Neuron (in vitro differentiated cells): ENCODE measurements around the gene BLID.

ENCODE experiments used
- H2AFZ ChIP-seq: one replicate; pipeline ENCODE4 v1.6.1; 2013; ENCODE audit warnings: low read depth, mild to moderate bottlenecking, inconsistent platforms, low read length, moderate library complexity
- H3K27me3 ChIP-seq: one replicate; pipeline ENCODE4 v1.6.1; 2013; ENCODE audit warnings: low read length; ENCODE audit not compliant: insufficient read depth
- H3K36me3 ChIP-seq: one replicate; pipeline ENCODE4 v1.6.1; 2013; ENCODE audit warnings: low read length; ENCODE audit not compliant: insufficient read depth
- H3K4me1 ChIP-seq: one replicate; pipeline ENCODE4 v1.6.1; 2013; ENCODE audit warnings: low read length; ENCODE audit not compliant: insufficient read depth
- H3K4me3 ChIP-seq: 2 replicates; pipeline ENCODE4 v1.5.1; 2013; ENCODE audit warnings: mild to moderate bottlenecking, low read length, moderate library complexity
- H3K9me3 ChIP-seq: one replicate; pipeline ENCODE4 v1.6.1; 2013; ENCODE audit warnings: low read length

The BLID gene

DNA sequence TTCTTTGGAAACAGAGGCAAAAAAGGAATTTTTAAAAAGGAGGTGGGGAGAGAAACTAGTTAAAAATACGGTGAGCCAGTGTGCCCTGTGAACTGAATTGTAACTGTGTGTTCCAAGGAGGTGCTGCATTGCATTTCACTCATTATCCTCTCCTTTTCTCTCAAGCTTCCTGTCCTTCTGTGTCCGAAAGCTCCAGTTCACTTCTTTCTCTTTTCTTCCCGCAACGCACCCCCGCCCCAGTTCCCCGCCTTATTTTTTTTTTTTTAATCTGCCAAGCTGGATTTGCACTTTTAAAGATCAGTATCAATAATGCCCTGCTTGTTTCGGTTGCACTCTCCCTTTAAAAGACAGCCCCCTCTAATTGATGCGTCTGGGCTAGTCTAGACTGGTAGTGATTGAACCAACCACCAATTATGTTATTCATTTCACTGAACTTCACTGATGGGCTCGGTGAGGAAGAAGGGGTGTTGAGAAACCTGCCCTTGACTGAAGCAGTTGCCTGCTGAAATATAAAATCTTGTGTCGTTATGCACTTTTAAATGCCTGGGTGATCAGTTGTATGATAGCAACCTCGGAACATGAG lies 18.5 kb downstream of the BLID start:
- peaks cover 35% of the 10 kb centered on the region for H3K4me1 ChIP-seq
- no peaks in the 10 kb centered on the region for H3K36me3 ChIP-seq
- peaks cover 5% of the 10 kb centered on the region for H3K27me3 ChIP-seq
- H3K9me3 ChIP-seq: no peaks in the 10 kb centered on the region
- H3K4me3 ChIP-seq: peak overlapping the region; percentile 27
- H2AFZ ChIP-seq: peak overlapping the region; percentile 34

DNA sequence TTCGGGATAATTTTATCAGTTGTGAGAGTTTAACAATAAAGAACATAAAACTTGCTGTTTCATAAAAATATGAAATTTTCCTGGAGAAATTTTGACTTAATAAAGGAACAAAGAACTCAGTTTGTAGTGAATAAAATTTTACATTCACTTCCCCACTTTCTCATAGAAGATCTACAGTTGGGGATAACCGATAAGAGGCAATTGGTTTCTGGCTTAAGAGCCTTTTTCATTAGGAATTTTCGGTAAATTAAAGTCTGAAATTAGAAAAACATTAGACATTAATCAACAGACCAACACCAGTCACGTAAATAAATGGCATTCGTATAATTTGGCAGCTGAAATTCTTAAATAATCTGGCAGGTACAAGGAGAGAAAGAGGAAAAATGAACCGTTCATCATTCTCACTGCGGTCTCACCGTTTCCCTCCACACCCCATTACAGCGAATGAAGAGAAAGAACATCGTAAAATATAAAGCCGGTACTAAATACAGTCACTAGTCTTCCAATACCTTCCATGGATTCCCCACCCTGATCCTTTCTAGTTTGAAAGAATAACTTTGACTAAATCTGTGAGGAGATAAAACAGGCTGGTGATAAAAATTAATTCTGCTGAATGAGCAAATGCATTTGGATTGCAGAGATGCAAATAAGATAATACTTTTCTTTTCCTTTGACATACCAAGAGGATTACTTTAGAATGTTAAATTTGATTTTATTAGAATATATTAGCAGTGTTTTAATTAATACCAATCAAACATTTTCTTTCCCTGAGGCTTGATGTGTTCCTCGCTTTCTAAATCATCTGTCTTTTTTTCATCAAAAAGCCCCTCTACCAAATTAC lies 19.5 kb downstream of the BLID start:
- no peak overlapping the region for H3K4me3 ChIP-seq

DNA sequence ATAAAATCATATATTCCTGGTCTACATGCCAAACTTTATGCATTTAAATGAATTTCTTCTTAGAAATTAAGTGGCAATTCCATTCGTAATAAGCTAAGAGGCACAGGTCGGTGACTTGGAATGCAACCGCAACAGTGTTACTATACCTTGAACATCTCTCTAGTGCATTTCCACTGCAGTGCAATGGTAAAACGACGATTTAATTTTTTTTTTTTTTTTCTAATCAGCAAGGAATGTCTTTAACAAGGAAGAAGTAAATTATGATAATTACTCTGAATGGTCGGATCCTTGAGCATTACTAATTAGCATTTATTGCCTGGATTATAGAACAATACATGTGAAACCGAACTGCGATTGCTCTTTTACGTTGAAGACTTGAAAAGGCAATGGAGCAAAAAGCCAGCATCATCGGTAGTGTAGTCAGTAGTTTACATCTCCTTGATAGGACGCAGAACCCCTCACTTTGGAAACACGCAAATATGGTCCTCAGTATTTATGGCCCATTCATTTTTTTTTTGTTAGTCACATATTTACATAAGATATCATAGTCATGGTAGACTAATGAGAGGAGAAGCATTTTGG lies 20.2 kb downstream of the BLID start:
- Histone ChIP-seq H3K27me3 (peaks cover 5% of the 10 kb centered on the region), H3K4me3 (no peak overlapping the region), H3K4me1 (peaks cover 26% of the 10 kb centered on the region), H2AFZ (no peak overlapping the region), H3K9me3 (no peaks in the 10 kb centered on the region), H3K36me3 (no peaks in the 10 kb centered on the region)

More for the DNA sequence above, 19.5 kb downstream of the BLID start:
- Histone ChIP-seq H3K36me3 (no peaks in the 10 kb centered on the region), H3K4me1 (peaks cover 28% of the 10 kb centered on the region), H2AFZ (no peak overlapping the region), H3K27me3 (peaks cover 5% of the 10 kb centered on the region), H3K9me3 (no peaks in the 10 kb centered on the region)

DNA sequence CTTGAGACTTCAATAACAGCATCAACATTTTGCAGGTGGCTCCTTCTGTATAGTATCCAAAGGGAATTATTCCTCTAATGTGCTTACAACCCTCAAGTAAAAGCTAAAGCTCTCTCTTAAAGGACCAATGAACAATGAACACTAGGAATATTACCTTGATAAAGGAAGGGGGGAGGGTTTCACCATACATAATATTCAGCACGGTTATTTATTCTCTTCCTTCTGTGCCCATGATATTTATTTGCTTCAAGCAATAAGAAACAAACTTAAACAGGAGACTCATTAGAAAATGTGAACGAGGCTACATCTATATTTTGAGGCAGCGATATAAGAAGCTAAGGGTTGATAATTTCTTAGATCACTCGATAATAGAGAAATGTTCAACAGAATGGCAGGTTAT lies 21.2 kb downstream of the BLID start:
- no peaks in the 10 kb centered on the region for H3K36me3 ChIP-seq
- peaks cover 18% of the 10 kb centered on the region for H3K4me1 ChIP-seq
- no peak overlapping the region for H3K4me3 ChIP-seq

DNA sequence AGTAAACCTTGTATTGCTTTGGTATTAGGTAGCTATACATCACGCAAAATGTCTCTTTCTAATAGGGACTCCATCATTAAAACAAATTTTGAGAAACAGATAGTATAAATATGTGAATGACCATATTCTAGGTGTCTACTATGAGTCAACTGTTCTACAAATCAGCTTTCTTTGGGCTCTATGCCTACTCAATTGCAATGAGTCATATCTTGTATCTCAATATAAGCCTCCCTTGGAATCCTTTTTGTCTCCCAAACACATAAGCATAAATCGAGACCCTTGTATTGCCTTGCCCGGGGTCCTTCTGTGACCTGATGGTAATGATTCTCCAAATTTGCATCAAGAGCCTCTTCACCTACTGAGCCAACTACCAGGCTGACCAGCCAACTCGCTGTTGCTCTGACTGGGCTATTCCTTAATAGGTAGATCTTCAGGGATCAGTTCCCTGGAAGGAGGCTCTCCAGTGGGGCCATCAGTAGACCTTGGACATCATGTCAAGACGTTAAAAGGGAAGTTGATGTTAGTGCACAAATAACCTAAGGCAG lies 22.2 kb downstream of the BLID start:
- Histone ChIP-seq H3K27me3 (no peaks in the 10 kb centered on the region), H3K9me3 (no peaks in the 10 kb centered on the region), H3K36me3 (no peaks in the 10 kb centered on the region), H3K4me3 (no peak overlapping the region), H2AFZ (no peak overlapping the region), H3K4me1 (peaks cover 11% of the 10 kb centered on the region)

More for the DNA sequence above, 21.2 kb downstream of the BLID start:
- Histone ChIP-seq H2AFZ (no peak overlapping the region), H3K27me3 (peaks cover 5% of the 10 kb centered on the region), H3K9me3 (no peaks in the 10 kb centered on the region)

DNA sequence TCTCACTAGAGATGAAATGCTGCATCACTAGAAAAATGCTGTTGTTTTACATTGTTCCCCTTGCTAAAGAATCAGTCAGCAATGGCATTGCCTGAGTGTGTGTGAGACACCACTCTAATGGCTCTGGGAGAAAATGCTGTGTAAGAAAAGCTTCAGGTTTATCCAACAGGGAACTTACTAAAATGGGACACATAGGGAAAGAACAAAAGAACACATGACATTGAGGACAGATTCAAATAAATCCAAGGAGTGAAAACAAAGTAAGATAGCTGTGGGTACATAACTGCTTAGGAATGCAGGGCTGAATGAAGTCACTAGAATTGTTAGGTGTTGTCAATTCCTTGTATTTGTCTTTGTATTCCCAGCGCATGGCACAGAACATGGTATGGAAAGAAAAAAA lies 24.2 kb downstream of the BLID start:
- Histone ChIP-seq H2AFZ (no peak overlapping the region), H3K27me3 (no peaks in the 10 kb centered on the region), H3K4me3 (no peak overlapping the region), H3K9me3 (no peaks in the 10 kb centered on the region), H3K4me1 (no peaks in the 10 kb centered on the region), H3K36me3 (no peaks in the 10 kb centered on the region)

DNA sequence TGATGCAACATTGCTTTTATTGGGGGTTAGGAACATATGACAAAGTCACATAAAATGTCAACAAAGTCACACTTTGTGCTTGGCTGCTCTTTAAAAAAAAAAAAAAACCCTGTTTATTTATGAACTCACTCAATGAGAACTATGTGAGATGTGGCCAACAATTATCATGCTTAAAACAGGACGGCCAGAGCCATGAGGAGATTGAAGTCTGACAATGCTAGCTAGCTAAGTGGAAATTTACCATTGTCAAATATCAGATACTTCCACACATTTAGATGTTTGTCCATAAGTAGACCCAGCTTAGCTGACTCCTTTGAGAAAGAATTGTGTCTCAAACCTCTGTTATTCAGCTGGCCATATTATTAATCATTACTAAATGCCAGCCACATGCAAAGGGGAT lies 26.9 kb downstream of the BLID start:
- Histone ChIP-seq H3K9me3 (no peaks in the 10 kb centered on the region), H3K27me3 (no peaks in the 10 kb centered on the region), H2AFZ (no peak overlapping the region), H3K36me3 (no peaks in the 10 kb centered on the region), H3K4me1 (peaks cover 3% of the 10 kb centered on the region), H3K4me3 (no peak overlapping the region)

DNA sequence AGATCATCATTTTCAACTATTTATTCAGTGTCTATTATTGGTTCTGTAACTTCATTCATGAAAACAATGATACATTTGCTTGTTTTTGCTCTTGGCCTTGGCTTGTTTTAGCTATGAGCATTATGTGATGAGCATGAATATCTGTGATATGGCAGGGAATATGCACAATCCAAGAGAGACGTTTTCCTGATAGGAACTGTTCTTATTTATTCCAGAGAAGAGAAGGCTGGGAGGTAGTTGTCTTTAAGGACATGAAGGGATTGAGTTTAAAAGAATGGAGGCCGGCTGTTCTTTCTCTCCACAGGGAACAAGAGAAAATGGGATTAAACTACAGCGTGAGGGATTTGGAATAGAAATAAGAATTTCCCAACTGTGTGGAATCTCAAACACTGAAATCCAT lies 30.3 kb downstream of the BLID start:
- Histone ChIP-seq H3K9me3 (no peaks in the 10 kb centered on the region), H3K36me3 (no peaks in the 10 kb centered on the region), H2AFZ (no peak overlapping the region), H3K27me3 (no peaks in the 10 kb centered on the region), H3K4me3 (no peak overlapping the region), H3K4me1 (peaks cover 3% of the 10 kb centered on the region)

DNA sequence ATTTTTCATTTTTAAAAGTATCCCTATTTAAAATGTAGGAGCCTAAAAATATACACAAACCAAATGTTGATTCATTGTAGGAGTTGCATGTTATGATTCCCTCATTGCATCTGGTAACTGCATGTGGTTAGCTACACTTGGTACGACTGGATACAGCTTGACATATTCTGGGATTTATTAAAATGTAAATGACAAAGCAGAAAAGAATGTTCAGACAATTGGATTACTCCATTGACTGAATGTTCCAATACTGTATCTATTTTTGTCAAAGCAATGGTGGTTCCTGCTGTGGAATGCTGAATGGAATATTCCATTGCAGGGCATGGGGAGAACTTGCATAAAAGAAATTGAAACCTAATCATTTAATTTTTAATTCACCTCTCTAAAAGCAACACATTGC lies 30.8 kb downstream of the BLID start:
- Histone ChIP-seq H3K27me3 (no peaks in the 10 kb centered on the region), H3K36me3 (no peaks in the 10 kb centered on the region), H3K9me3 (no peaks in the 10 kb centered on the region), H3K4me3 (no peak overlapping the region), H2AFZ (no peak overlapping the region), H3K4me1 (peaks cover 3% of the 10 kb centered on the region)

DNA sequence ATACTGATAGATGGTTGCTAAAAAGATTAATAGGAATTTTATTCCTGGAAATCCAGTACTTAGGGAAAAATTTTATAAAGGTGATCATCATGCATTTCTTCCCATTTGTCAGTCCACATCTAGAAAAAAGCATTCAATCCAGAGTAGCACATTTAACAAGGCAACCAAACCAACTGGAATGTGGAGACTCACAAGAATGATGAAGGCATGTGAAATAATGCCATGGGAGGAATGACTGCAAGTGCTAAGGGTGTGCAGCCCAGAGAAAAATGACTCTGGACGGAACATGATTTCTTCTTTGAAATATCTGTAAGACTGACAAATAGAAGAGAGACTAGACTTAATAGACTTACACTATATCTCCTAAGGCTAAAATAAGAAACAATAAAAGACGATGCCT lies 33.8 kb downstream of the BLID start:
- no peaks in the 10 kb centered on the region for H3K36me3 ChIP-seq
- H3K27me3 ChIP-seq: no peaks in the 10 kb centered on the region
- peaks cover 3% of the 10 kb centered on the region for H3K4me1 ChIP-seq
- no peak overlapping the region for H2AFZ ChIP-seq
- H3K4me3 ChIP-seq: no peak overlapping the region
- no peaks in the 10 kb centered on the region for H3K9me3 ChIP-seq

DNA sequence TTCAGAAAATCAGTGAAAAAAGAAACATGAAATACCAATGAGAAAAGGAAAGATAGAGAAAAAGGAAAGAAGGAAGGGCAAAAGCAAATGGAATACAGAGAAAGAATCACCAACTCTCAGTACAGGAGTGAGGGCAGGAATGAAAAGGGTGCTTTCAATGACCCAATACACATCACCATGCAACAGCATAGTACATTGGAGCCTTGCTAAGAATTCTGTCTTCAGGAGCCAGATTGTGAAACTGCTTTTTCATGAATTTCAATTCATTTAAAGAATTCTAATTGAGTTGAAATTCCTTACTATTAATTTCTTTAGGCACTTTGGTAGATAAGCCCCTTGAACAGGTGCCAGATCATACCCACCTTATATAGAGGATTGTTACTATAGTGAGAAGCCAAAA lies 34.9 kb downstream of the BLID start:
- no peaks in the 10 kb centered on the region for H3K27me3 ChIP-seq
- H2AFZ ChIP-seq: no peak overlapping the region
- H3K4me1 ChIP-seq: peaks cover 3% of the 10 kb centered on the region
- no peak overlapping the region for H3K4me3 ChIP-seq
- no peaks in the 10 kb centered on the region for H3K36me3 ChIP-seq
- H3K9me3 ChIP-seq: no peaks in the 10 kb centered on the region

DNA sequence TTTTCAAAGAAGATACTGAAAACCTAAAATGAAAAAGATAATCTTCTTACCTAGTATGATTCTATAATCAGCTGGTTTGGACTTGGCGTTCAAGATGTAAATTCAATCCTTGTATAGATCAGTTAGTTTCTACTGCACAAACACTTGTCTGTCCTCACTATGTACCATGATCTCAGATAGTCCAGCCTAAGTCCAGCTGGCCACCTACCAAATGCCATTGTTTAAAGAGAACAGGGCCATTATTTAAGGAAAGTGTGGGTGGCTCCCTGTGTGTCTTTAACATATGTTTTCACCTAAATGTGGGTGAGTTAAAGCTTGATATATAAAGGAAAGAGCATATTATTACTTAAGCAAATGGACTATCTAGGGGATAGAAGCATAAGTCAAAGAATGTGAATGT lies 38.6 kb downstream of the BLID start:
- no peak overlapping the region for H2AFZ ChIP-seq
- H3K4me3 ChIP-seq: no peak overlapping the region
- H3K27me3 ChIP-seq: no peaks in the 10 kb centered on the region
- no peaks in the 10 kb centered on the region for H3K9me3 ChIP-seq
- no peaks in the 10 kb centered on the region for H3K4me1 ChIP-seq
- H3K36me3 ChIP-seq: no peaks in the 10 kb centered on the region

DNA sequence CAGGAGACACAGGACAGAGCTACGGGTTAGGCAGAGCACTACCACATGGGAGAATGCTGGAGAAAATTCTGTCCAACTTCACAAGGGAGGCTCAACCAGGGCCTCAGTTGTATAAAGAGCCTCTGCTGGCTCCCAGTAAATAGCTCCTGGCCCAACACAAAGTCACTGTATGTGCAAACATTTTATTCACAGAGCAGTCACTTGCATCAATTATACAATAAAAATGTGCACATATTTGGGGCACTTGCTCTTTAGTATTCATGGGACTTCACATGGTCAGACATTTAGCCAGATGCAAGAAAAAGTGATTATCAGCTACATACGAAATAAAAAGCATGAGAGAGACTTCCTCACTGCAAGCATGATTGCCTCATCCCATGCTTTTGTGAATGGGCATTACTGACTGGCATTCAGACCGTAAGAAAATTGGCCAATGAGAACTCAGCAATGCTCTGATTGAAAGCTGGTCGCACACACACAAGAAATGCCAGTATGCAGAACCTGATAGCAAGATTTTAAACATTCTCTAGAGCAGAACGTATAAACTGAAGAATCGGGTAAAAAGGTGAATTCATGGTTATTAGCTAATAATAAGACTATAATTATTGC lies 39.4 kb downstream of the BLID start:
- Histone ChIP-seq H3K27me3 (no peaks in the 10 kb centered on the region), H3K9me3 (no peaks in the 10 kb centered on the region)

More for the DNA sequence above, 39.4 kb downstream of the BLID start:
- Histone ChIP-seq H3K4me1 (peaks cover 5% of the 10 kb centered on the region), H3K4me3 (no peak overlapping the region), H3K36me3 (no peaks in the 10 kb centered on the region), H2AFZ (no peak overlapping the region)
